Measurements from ENCODE around the gene NUP85.

- peak; percentile 79 for TF ChIP-seq POLR2A (IDR thresholded peaks at IDR 0.05; ENCODE audit: borderline replicate concordance, extremely low read depth, insufficient read depth, insufficient read length)
- peak in 2 of 3 experiments; percentile 54 to 61; a peak in 4 of 6 replicates for TF ChIP-seq CTCF (IDR thresholded peaks at IDR 0.05 in 2 of 3, conservative IDR thresholded peaks at IDR 0.05 in 1 of 3; ENCODE audit: borderline replicate concordance in 1 of 3, insufficient read depth in 1 of 3, low read depth in 2 of 3, low read length in 2 of 3)
- no peak for TF ChIP-seq EZH2 (IDR thresholded peaks at IDR 0.05)
Measured at GRCh38 chr17:75271233-75271954, 65.9 kb downstream of the NUP85 start.
